Mesothelial cell of epicardium (in vitro differentiated cells): Measurements from ENCODE around the gene BET1L. TPM values are rescaled to one million over a fixed set of nuclear protein-coding genes. Genes with fewer than 3 reads are reported as not detected.

Experiments
- DNase-seq, 2 experiments: peaks; one replicate each; pipeline ENCODE4 v3.0.0; 2021; ENCODE audit warnings: low spot score in 2 of 2; ENCODE audit not compliant: unreplicated experiment in 2 of 2
- H3K27ac Mint-ChIP-seq: 2 replicates; pipeline ENCODE4 v1.8.0; 2021; ENCODE audit warnings: mixed read lengths
- H3K27me3 Mint-ChIP-seq: 2 replicates; pipeline ENCODE4 v1.8.0; 2021; ENCODE audit warnings: low read depth, mixed read lengths
- H3K36me3 Mint-ChIP-seq: 2 replicates; pipeline ENCODE4 v1.8.0; 2021; ENCODE audit warnings: mixed read lengths
- H3K4me1 Mint-ChIP-seq: 2 replicates; pipeline ENCODE4 v1.8.0; 2021; ENCODE audit warnings: mixed read lengths
- H3K4me3 Mint-ChIP-seq: 2 replicates; pipeline ENCODE4 v1.8.0; 2021; ENCODE audit warnings: mild to moderate bottlenecking, moderate library complexity, mixed read lengths
- H3K9me3 Mint-ChIP-seq: 2 replicates; pipeline ENCODE4 v1.8.0; 2021; ENCODE audit warnings: mixed read lengths
- CTCF ChIP-seq: fragments of 200-600 bp; sonication (generic); IDR thresholded peaks from one replicate; pipeline ENCODE4 v1.5.0; 2021; ENCODE audit warnings: antibody characterized with exemption; ENCODE audit not compliant: unreplicated experiment
- total RNA-seq: library from RNA; stranded (reverse); gene quantifications from 3 replicates; pipeline ENCODE4 v1.2.1, GENCODE V29; 2021

Gene BET1L
- total RNA-seq, 1 donor from 2014 or later, result 68.2 TPM

GRCh38 chr11:208181-208916 is 1.1 kb upstream of the BET1L start:
- peak in 1 of 2 experiments; percentile 68 for DNase-seq
- peak overlapping the region; percentile 99 for H3K27ac Mint-ChIP-seq
- TF ChIP-seq CTCF, result no peak
- peaks cover 23% of the 10 kb centered on the region for H3K4me1 Mint-ChIP-seq
- peaks cover 19% of the 10 kb centered on the region for H3K36me3 Mint-ChIP-seq
- H3K4me3 Mint-ChIP-seq, result peak overlapping the region; percentile 91
- H3K9me3 Mint-ChIP-seq, result no peaks in the 10 kb centered on the region
- no peaks in the 10 kb centered on the region for H3K27me3 Mint-ChIP-seq

GRCh38 chr11:207863-208180 is 623 bp upstream of the BET1L start:
- H3K36me3 Mint-ChIP-seq, result peaks cover 15% of the 10 kb centered on the region
- peaks cover 23% of the 10 kb centered on the region for H3K4me1 Mint-ChIP-seq
- TF ChIP-seq CTCF, result no peak
- H3K27ac Mint-ChIP-seq, result peak overlapping the region; percentile 99
- H3K9me3 Mint-ChIP-seq, result no peaks in the 10 kb centered on the region
- peak overlapping the region; percentile 91 for H3K4me3 Mint-ChIP-seq
- no peak for DNase-seq
- no peaks in the 10 kb centered on the region for H3K27me3 Mint-ChIP-seq

GRCh38 chr11:206526-207207 is 532 bp downstream of the BET1L start:
- no peak for DNase-seq
- TF ChIP-seq CTCF, result no peak

GRCh38 chr11:206002-206384 is 1.2 kb downstream of the BET1L start:
- Mint-ChIP-seq H3K36me3 (peaks cover 14% of the 10 kb centered on the region), H3K27ac (no peak overlapping the region), H3K4me3 (peak overlapping the region; percentile 91), H3K27me3 (no peaks in the 10 kb centered on the region), H3K9me3 (no peaks in the 10 kb centered on the region), H3K4me1 (peaks cover 23% of the 10 kb centered on the region)
- TF ChIP-seq CTCF, result no peak
- DNase-seq, result no peak

More at GRCh38 chr11:206526-207207, 532 bp downstream of the BET1L start:
- no peaks in the 10 kb centered on the region for H3K9me3 Mint-ChIP-seq
- H3K27ac Mint-ChIP-seq, result peak overlapping the region; percentile 97
- H3K4me3 Mint-ChIP-seq, result peak overlapping the region; percentile 91
- H3K4me1 Mint-ChIP-seq, result peaks cover 23% of the 10 kb centered on the region
- H3K27me3 Mint-ChIP-seq, result no peaks in the 10 kb centered on the region
- H3K36me3 Mint-ChIP-seq, result peaks cover 19% of the 10 kb centered on the region

GRCh38 chr11:205221-206001 is 1.8 kb downstream of the BET1L start:
- no peak for TF ChIP-seq CTCF
- peaks cover 14% of the 10 kb centered on the region for H3K36me3 Mint-ChIP-seq
- no peaks in the 10 kb centered on the region for H3K27me3 Mint-ChIP-seq
- H3K27ac Mint-ChIP-seq, result no peak overlapping the region
- no peaks in the 10 kb centered on the region for H3K9me3 Mint-ChIP-seq
- DNase-seq, result no peak
- H3K4me1 Mint-ChIP-seq, result peaks cover 23% of the 10 kb centered on the region
- peak overlapping the region; percentile 91 for H3K4me3 Mint-ChIP-seq
